ENCODE results near the gene IL21R. TPM values are rescaled to one million over a fixed set of nuclear protein-coding genes. Genes with fewer than 3 reads are reported as not detected.
A peak's percentile ranks its signal among the peaks of the same experiment; 100 is the strongest.

IL21R gene
- total RNA-seq, 3 donors from 2014 or later (not counting 1 experiment from before 2014, with no cell fraction given) = 24.3 to 45.7 (median 26.5) TPM

DNA sequence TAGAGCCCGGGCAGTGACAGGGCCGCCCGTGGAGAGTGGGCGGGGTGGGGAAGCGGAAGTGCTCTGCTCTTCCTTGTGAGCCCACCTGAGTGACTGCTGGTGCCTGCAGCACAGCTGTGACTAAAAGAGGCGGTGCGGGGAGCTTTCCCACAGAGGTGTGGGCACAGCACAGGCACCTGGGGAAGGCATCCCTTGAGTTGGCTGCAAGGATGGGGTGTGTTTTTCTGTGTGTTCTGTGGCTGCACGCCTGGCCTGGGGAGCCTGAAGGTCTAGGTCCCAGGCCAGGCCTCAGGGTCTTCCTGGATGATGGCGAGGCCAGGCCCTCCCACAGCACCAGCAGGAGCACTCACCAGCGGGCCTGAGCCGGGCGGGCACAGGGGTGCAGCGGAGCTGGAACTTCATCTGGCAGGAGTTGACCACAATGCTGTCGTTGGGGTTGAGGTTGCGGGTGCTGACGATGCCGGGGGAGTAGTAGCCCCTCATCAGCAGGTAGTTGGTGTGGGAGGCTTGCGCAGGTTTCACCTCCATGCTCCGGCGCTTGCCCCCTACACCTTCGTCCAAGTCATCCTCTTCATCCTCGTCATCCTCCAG is 67.1 kb downstream of the IL21R start:
- H3K36me3 Mint-ChIP-seq = peaks cover 39% of the 10 kb centered on the region
- TF ChIP-seq CTCF (IDR thresholded peaks at IDR 0.05) = no peak
- H3K36me3 ChIP-seq (ENCODE audit: control insufficient read depth, insufficient read depth, low read length) = peaks cover 75% of the 10 kb centered on the region
- H3K4me3 Mint-ChIP-seq = no peak overlapping the region
- intact Hi-C loops (cut with micrococcal nuclease) = no loop called here
- 98% methylated on average over 22 of the region's 22 CpGs for WGBS (ENCODE audit: insufficient coverage)
- DNase-seq (no peak), ATAC-seq (no peak)
- no peaks in the 10 kb centered on the region for H3K27me3 ChIP-seq (ENCODE audit: control insufficient read depth, insufficient read depth, low read length)
- H3K27me3 Mint-ChIP-seq (ENCODE audit: low read depth in 2 of 2) = no peaks in the 10 kb centered on the region
- no peaks in the 10 kb centered on the region for H3K9me3 Mint-ChIP-seq
- H3K4me3 ChIP-seq (ENCODE audit: low read length) = no peak overlapping the region
- no peak overlapping the region for H3K27ac ChIP-seq (ENCODE audit: low read length)
- no peaks in the 10 kb centered on the region for H3K9me3 ChIP-seq (ENCODE audit: control insufficient read depth, insufficient read depth, low read length)
- H3K4me1 ChIP-seq (ENCODE audit: control insufficient read depth, insufficient read depth, low read length) = peaks cover 19% of the 10 kb centered on the region
- H3K27ac Mint-ChIP-seq = no peak overlapping the region
- peaks cover 23 to 34% of the 10 kb centered on the region in 2 donors for H3K4me1 Mint-ChIP-seq

- ATAC-seq (no peak), DNase-seq (no peak)
- Mint-ChIP-seq H3K4me1 (peaks cover 9 to 21% of the 10 kb centered on the region in 2 donors), H3K4me3 (no peak overlapping the region), H3K27me3 (ENCODE audit: low read depth in 2 of 2) (no peaks in the 10 kb centered on the region), H3K27ac (peak overlapping the region; percentile 6 to 38), H3K9me3 (no peaks in the 10 kb centered on the region), H3K36me3 (peaks cover 54% of the 10 kb centered on the region)
- Histone ChIP-seq H3K4me3 (ENCODE audit: low read length) (no peak overlapping the region), H3K4me1 (ENCODE audit: control insufficient read depth, insufficient read depth, low read length) (peaks cover 1% of the 10 kb centered on the region), H3K27me3 (ENCODE audit: control insufficient read depth, insufficient read depth, low read length) (no peaks in the 10 kb centered on the region), H3K9me3 (ENCODE audit: control insufficient read depth, insufficient read depth, low read length) (no peaks in the 10 kb centered on the region), H3K36me3 (ENCODE audit: control insufficient read depth, insufficient read depth, low read length) (peaks cover 82% of the 10 kb centered on the region), H3K27ac (ENCODE audit: low read length) (no peak overlapping the region)
- intact Hi-C loops (cut with micrococcal nuclease) = no loop called here
- WGBS (ENCODE audit: insufficient coverage) = 96% methylated on average over 28 of the region's 28 CpGs
- no peak for TF ChIP-seq CTCF (IDR thresholded peaks at IDR 0.05)
Measured at GRCh38 chr16:27470567-27471431, 68.8 kb downstream of the IL21R start.

DNA sequence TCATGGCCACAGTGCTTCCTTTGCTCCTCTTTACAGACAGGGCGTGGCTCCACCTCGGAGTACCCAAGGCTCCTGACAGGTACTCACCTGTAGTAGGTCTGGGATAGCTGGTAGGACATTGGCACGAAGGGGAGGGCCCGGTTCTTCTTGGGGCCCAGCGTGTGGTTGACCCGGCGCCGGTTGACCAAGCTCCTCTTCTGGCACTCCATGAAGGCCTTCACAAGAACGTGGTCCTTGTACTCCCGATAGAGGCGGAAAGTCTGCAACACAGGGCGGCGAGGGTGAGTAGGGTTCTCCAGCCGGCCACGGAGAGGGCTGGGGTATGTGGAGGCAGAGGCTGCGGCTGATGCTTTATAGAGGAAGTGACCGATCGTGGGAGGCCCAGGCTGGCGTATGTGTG is 69.7 kb downstream of the IL21R start:
- H3K27me3 ChIP-seq (ENCODE audit: control insufficient read depth, insufficient read depth, low read length) = no peaks in the 10 kb centered on the region
- DNase-seq = no peak
- no peak overlapping the region for H3K27ac ChIP-seq (ENCODE audit: low read length)
- TF ChIP-seq CTCF (IDR thresholded peaks at IDR 0.05) = no peak
- H3K4me1 ChIP-seq (ENCODE audit: control insufficient read depth, insufficient read depth, low read length) = no peaks in the 10 kb centered on the region
- no peaks in the 10 kb centered on the region for H3K9me3 ChIP-seq (ENCODE audit: control insufficient read depth, insufficient read depth, low read length)
- Mint-ChIP-seq H3K27me3 (ENCODE audit: low read depth in 2 of 2) (no peaks in the 10 kb centered on the region), H3K4me1 (peaks cover under 1 to 13% of the 10 kb centered on the region in 2 donors), H3K9me3 (no peaks in the 10 kb centered on the region), H3K36me3 (peaks cover 50% of the 10 kb centered on the region), H3K4me3 (no peak overlapping the region), H3K27ac (no peak overlapping the region)
- H3K4me3 ChIP-seq (ENCODE audit: low read length) = no peak overlapping the region
- intact Hi-C loops (cut with micrococcal nuclease) = no loop called here
- ATAC-seq = no peak
- 97% methylated on average over 19 of the region's 19 CpGs for WGBS (ENCODE audit: insufficient coverage)
- H3K36me3 ChIP-seq (ENCODE audit: control insufficient read depth, insufficient read depth, low read length) = peaks cover 88% of the 10 kb centered on the region
